ENCODE data around the gene NOX5. TPM values are rescaled to one million over a fixed set of nuclear protein-coding genes. Genes with fewer than 3 reads are reported as not detected.

Gene NOX5
- total and polyA plus RNA-seq, 2 of the 13 experiments (the other 11 are each of a cell fraction or from before 2014, with no cell fraction given), result not detected

GRCh38 chr15:69031013-69032001 is 16.8 kb downstream of the NOX5 start (continued):
- TF ChIP-seq ZHX2 (IDR thresholded peaks at IDR 0.05; ENCODE audit: low read depth) (no peak), ZHX2 (CRISPR knock-in tag; IDR thresholded peaks at IDR 0.05; ENCODE audit: borderline replicate concordance) (no peak), DPF2 (CRISPR knock-in tag; IDR thresholded peaks at IDR 0.05; ENCODE audit: borderline replicate concordance, low read depth) (no peak), ZNF225 (CRISPR knock-in tag; IDR thresholded peaks at IDR 0.05) (peak; percentile 64; the same call in 1 of the 2 replicates), ZC3H13 (CRISPR knock-in tag; IDR thresholded peaks at IDR 0.05) (no peak), CHD2 (IDR thresholded peaks at IDR 0.05; ENCODE audit: low read depth, low read length) (no peak), ZNF382 (CRISPR knock-in tag; IDR thresholded peaks at IDR 0.05; ENCODE audit: borderline replicate concordance) (no peak), ZNF280D (CRISPR knock-in tag; IDR thresholded peaks at IDR 0.05) (0 out of 2 replicates have a peak, but pooled peaks have one; percentile 18), ZNF556 (CRISPR knock-in tag; IDR thresholded peaks at IDR 0.05; ENCODE audit: borderline replicate concordance) (no peak), KDM2A (CRISPR knock-in tag; IDR thresholded peaks at IDR 0.05; ENCODE audit: borderline replicate concordance, low read depth) (peak; percentile 31; the same call in 1 of the 2 replicates), TEAD2 (CRISPR knock-in tag; IDR thresholded peaks at IDR 0.05) (no peak), MTERF4 (CRISPR knock-in tag; IDR thresholded peaks at IDR 0.05) (0 out of 2 replicates have a peak, but pooled peaks have one; percentile 38), SAP130 (CRISPR knock-in tag; IDR thresholded peaks at IDR 0.05; ENCODE audit: low read depth) (0 out of 2 replicates have a peak, but pooled peaks have one; percentile 21), LBX2 (CRISPR knock-in tag; IDR thresholded peaks at IDR 0.05; ENCODE audit: borderline replicate concordance) (0 out of 2 replicates have a peak, but pooled peaks have one; percentile 9), ZSCAN31 (CRISPR knock-in tag; IDR thresholded peaks at IDR 0.05; ENCODE audit: low read depth) (0 out of 2 replicates have a peak, but pooled peaks have one; percentile 35), ZNF772 (CRISPR knock-in tag; IDR thresholded peaks at IDR 0.05) (peak; percentile 33; the same call in 1 of the 2 replicates)
